ENCODE measurements around the gene FYB1.

The FYB1 gene

GRCh38 chr5:39160576-39161213 lies 58.7 kb downstream of the FYB1 start:
- no peak for DNase-seq (ENCODE audit: low spot score)

DNA sequence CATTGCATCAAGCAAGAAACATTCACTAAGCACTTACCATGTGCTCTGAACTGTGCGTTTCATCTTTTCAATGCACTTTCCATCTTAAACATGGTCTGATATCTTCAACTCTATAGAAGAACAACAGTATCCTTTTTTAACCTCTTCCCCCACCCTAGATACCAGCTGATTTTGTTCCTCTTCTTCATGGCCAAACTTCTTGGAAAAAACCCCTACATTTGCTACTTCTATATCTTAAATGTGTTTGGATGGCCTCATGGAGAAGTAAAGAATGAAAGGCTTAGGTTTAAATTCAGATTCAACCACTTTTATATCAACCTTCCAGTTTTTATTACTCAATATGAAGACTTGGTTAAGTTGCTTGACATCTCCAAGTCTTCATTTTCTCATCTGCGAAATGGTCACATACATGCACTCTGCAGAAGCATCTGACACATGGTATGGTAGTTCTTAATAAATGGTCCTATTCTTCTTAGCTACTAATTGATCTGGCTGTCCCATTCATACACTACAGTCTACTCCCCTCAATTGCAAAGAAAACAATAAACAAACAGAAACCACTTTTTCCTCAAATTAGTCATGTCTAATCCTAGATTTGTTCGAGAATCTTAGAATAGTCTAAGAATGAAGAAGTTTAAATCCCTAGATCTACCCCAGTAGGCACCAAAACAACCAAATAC lies 59.4 kb downstream of the FYB1 start:
- DNase-seq (ENCODE audit: low spot score), result no peak

DNA sequence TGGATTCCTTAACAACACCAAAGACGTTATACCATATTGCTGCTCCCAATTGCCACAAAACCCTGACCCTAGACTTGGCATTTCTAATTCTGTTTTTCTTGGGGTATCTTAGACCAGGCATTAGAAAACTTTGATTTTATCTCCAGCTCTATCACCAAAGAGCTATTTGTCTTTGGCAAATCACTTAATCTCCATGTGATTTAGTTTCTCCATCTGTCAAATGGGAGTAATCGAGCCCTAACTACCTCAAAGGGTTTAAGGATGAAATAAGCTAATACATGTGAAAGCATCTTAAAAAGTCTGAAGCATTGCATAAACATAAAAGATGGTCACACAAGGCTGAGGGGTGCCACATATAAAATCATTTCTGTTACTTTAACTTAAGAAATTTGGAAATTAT lies 60.6 kb downstream of the FYB1 start:
- DNase-seq (ENCODE audit: low spot score), result no peak

GRCh38 chr5:39158127-39158593 lies 61.2 kb downstream of the FYB1 start:
- no peak for DNase-seq (ENCODE audit: low spot score)

GRCh38 chr5:39157701-39158100 lies 61.7 kb downstream of the FYB1 start:
- no peak for DNase-seq (ENCODE audit: low spot score)

GRCh38 chr5:39156082-39156481 lies 63.3 kb downstream of the FYB1 start:
- no peak for DNase-seq (ENCODE audit: low spot score)

DNA sequence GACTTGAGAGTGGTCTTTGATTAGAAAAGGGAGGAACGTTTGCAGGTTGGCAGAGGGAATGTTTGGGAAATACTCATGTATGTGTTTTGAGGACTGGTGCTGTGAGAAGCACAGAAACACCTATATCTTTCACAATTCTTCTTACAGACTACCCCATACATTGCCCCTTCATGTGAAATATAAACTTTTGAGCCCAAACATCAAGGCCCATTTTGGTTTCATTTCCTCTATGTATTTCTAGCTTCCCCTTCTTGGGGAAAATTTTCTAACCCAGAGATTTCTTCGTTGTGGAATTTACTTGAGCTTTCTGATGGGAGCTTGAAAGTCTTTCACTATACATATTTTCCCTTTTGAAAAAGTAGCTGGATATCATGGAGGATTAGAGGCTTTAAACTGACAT lies 67.6 kb downstream of the FYB1 start:
- DNase-seq (ENCODE audit: low spot score), result no peak

DNA sequence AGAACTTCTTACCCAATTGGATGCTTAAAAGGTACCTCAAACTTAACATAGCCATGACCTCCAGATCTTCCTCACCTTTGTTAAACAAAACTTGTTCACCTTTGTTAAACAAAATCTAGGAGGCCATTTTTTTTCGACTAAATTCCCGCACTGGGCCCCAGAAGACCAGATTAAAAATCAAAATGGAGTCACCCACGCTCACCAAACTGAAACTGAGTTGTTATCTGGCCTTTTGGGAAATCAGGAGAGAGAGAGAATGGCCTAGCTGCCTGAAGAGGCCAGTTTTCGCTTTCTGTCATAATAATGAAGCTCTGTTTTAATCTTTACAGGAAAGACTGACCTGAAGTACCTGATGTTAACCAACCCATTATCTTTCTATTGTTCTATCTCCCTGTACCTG lies 69.4 kb downstream of the FYB1 start:
- no peak for DNase-seq (ENCODE audit: low spot score)

GRCh38 chr5:39148983-39149534 lies 70.3 kb downstream of the FYB1 start:
- peak; percentile 53 for DNase-seq (ENCODE audit: low spot score)

- DNase-seq (ENCODE audit: low spot score), result no peak
Observed at GRCh38 chr5:39146831-39147540, 72.4 kb downstream of the FYB1 start.

- DNase-seq (ENCODE audit: low spot score), result no peak
Observed at GRCh38 chr5:39143151-39143860, 76.1 kb downstream of the FYB1 start.

GRCh38 chr5:39140558-39141168 lies 78.7 kb downstream of the FYB1 start:
- DNase-seq (ENCODE audit: low spot score), result no peak

- no peak for DNase-seq (ENCODE audit: low spot score)
Observed at GRCh38 chr5:39138892-39139291, 80.5 kb downstream of the FYB1 start.

DNA sequence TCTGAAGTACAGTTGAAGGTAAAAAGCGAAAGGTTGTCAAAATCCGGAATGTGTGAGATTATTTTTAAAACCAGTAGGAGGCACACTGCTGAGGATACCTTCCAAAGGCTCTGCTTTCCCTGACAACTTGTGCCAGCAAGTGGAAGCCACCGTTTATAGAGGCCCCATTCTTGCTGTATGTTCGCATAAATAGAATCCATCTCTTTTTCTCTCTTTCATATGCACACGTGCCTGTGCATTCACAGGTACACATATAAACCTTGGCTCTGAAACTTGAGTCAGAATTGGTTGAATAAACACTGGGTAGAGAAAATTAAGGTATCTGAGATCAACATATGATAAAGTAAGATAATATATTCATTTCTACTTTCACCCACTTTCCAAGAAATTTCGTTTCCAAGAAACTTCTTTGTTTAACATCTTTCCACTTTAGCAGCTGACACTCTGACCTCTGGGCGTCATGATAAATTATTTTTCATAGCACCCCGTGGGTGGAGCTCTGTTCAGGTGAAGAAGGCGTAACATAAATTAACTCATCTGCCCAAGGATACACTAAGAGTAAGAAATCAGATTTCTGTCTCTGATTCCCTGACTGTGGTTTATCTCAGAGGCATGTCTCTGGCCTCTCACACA lies 81.4 kb downstream of the FYB1 start:
- DNase-seq (ENCODE audit: low spot score), result peak; percentile 21

GRCh38 chr5:39137391-39137790 lies 82.0 kb downstream of the FYB1 start:
- DNase-seq (ENCODE audit: low spot score), result no peak

DNA sequence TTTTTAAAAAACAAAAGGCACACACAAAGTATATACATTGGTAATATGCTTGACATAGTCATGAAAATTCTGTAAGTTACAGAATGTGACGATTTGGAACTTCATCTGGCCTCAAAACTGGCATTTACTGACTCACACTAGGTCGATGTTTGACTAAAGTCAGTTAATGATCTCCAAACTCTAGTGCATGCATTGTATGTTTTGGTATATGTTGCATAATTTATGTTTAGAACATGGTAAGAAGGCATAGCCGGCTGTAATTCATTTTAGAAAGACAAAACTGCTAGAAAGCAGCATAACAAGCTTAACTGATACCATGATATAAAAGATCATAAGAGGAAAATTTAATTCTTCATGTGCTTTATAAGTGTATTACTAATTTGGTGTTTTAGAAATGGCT lies 86.6 kb downstream of the FYB1 start:
- DNase-seq (ENCODE audit: low spot score), result no peak

DNA sequence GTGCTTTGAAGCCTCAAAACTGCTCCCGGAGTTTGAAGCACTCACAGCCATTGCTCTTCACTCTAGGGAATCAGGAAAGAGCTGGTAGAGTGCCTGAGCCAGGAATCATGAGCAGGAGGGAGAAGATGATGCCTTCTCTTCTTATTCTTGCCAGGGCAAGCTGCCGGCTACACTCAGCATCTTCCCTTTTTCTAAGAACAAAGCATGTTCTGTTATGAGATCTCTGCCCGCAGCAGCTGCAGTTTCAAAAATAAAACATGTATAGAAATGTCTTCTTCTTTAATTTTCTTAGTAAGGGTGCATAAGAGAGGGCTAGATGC lies 87.3 kb downstream of the FYB1 start:
- DNase-seq (ENCODE audit: low spot score), result no peak

- no peak for DNase-seq (ENCODE audit: low spot score)
Observed at GRCh38 chr5:39131210-39132127, 87.9 kb downstream of the FYB1 start.

GRCh38 chr5:39130716-39131115 lies 88.6 kb downstream of the FYB1 start:
- no peak for DNase-seq (ENCODE audit: low spot score)

GRCh38 chr5:39121922-39122321 lies 97.4 kb downstream of the FYB1 start:
- DNase-seq (ENCODE audit: low spot score), result no peak
